Transverse colon (tissue), 4 donors: Measurements from ENCODE around the gene MICAL1. TPM values are rescaled to one million over a fixed set of nuclear protein-coding genes. Genes with fewer than 3 reads are reported as not detected.

Experiments
- DNase-seq: peaks from one replicate; pipeline ENCODE4 v3.0.0-alpha.2; 2019
- H3K27ac ChIP-seq, 4 donors: fragments of 200-600 bp; sonication (generic); 2 replicates each; pipeline ENCODE4 v1.5.1; 2016 to 2018; ENCODE audit warnings: inconsistent platforms in 4 of 4
- H3K27me3 ChIP-seq: fragments of 200-600 bp; sonication (generic); 2 replicates; pipeline ENCODE4 v1.5.1; 2017; ENCODE audit warnings: inconsistent platforms
- H3K36me3 ChIP-seq, 4 donors: fragments of 200-600 bp; sonication (generic); 2 replicates each; pipeline ENCODE4 v1.5.1; 2017 to 2019; ENCODE audit warnings: inconsistent platforms in 4 of 4
- H3K4me1 ChIP-seq, 4 donors: fragments of 200-600 bp; sonication (generic); 2 replicates each; pipeline ENCODE4 v1.5.1; 2017 to 2020; ENCODE audit warnings: inconsistent platforms in 4 of 4
- H3K4me3 ChIP-seq, 4 donors: fragments of 200-600 bp; sonication (generic); 1 replicate in 1 of 4; 2 replicates in 3 of 4; pipeline versions ENCODE4 v1.5.1 to v1.6.1; 2017 to 2019; ENCODE audit warnings: inconsistent platforms in 4 of 4
- H3K9me3 ChIP-seq, 2 donors: fragments of 200-600 bp; sonication (generic); 2 replicates each; pipeline ENCODE4 v1.5.1; 2017 to 2019; ENCODE audit warnings: inconsistent platforms in 2 of 2
- EP300 ChIP-seq: sonication (generic); formaldehyde crosslinking; IDR thresholded peaks from one replicate; pipeline ENCODE4 v1.6.1; 2017; ENCODE audit warnings: antibody characterized with exemption, low read depth
- POLR2A ChIP-seq: fragments of 450-650 bp; IDR thresholded peaks from one replicate; pipeline ENCODE4 v1.6.1; 2016; ENCODE audit warnings: antibody characterized with exemption, mild to moderate bottlenecking, moderate library complexity
- POLR2AphosphoS5 ChIP-seq, 3 donors: sonication (generic); formaldehyde crosslinking; IDR thresholded peaks; one replicate each; pipeline ENCODE4 v1.6.1; 2016; ENCODE audit warnings: antibody characterized with exemption in 3 of 3
- WGBS, 2 donors: methylation state at CpG; one replicate each; pipeline ENCODE4 v1.1.5; 2018; ENCODE audit warnings: low coverage in 1 of 2; 5-methylcytosine and 5-hydroxymethylcytosine counted together
- in situ Hi-C, 4 donors: fragments of 200-750 bp; cut with MboI; loops; one replicate each; pipeline versions ENCODE4 v1.15.0 to v1.15.1; 2017; ENCODE audit warnings: low sequenced_read_pairs in 3 of 4, low pct_ligation_motif_present in 1 of 4, low pct_unique_long_range_greater_than_20kb in 1 of 4
- intact Hi-C: fragments of 100-400 bp; cut with DNase I; formaldehyde crosslinking; loops from one replicate; pipeline ENCODE4 v1.15.1; 2023; ENCODE audit warnings: low total_unique reads
- total RNA-seq, 4 donors: library from RNA; depleted of rRNA; stranded (reverse); fragments of >200 nt; gene quantifications; one replicate each; pipeline ENCODE4 v1.1.0, GENCODE V29; 2016
- TF ChIP-seq, protein P1 (sequence below), 5 experiments: fragments of 200-600 bp in 3 of 5; fragments of 450-650 bp in 2 of 5; sonication (generic) in 3 of 5; IDR thresholded peaks; 1 replicate in 2 of 5; 2 replicates in 3 of 5; pipeline ENCODE4 v1.5.1; 2016 to 2017; ENCODE audit warnings: antibody characterized with exemption in 5 of 5, inconsistent platforms in 3 of 5, mild to moderate bottlenecking in 2 of 5, moderate library complexity in 1 of 5

Gene MICAL1
- total RNA-seq, 4 donors from 2014 or later: 85.3 to 241 (median 121) TPM

GRCh38 chr6:109441069-109441816, 14.3 kb downstream of the MICAL1 start:
- peak overlapping the region; percentile 90 to 92 (median 90) for H3K27ac ChIP-seq
- intact Hi-C loops (no loop called here), in situ Hi-C loops (loop anchor here in 1 of 4 donors (25.0 kb wide), 1 partner anchor 246 kb away; the partner anchor contains the start of genes AK9 and FIG4)
- H3K36me3 ChIP-seq: no peaks in the 10 kb centered on the region
- peak; percentile 55 for DNase-seq
- WGBS, 2 donors: 1% methylated on average over 16 of the region's 31 CpGs; no CpG with 5 or more reads in 1 of the 2 donors
- H3K4me1 ChIP-seq: peaks cover 0 to 28% (median 9%) of the 10 kb centered on the region in 4 donors
- TF ChIP-seq, protein P1, sequence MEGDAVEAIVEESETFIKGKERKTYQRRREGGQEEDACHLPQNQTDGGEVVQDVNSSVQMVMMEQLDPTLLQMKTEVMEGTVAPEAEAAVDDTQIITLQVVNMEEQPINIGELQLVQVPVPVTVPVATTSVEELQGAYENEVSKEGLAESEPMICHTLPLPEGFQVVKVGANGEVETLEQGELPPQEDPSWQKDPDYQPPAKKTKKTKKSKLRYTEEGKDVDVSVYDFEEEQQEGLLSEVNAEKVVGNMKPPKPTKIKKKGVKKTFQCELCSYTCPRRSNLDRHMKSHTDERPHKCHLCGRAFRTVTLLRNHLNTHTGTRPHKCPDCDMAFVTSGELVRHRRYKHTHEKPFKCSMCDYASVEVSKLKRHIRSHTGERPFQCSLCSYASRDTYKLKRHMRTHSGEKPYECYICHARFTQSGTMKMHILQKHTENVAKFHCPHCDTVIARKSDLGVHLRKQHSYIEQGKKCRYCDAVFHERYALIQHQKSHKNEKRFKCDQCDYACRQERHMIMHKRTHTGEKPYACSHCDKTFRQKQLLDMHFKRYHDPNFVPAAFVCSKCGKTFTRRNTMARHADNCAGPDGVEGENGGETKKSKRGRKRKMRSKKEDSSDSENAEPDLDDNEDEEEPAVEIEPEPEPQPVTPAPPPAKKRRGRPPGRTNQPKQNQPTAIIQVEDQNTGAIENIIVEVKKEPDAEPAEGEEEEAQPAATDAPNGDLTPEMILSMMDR (IDR thresholded peaks at IDR 0.05): peak in 3 of 5 experiments; percentile 15 to 49 (median 45)
- TF ChIP-seq POLR2AphosphoS5 (IDR thresholded peaks at IDR 0.05) (no peak), EP300 (no peak), POLR2A (peak; percentile 7)
- H3K9me3 ChIP-seq: no peaks in the 10 kb centered on the region
- H3K4me3 ChIP-seq: peak overlapping the region; percentile 77 to 96 (median 84)
- H3K27me3 ChIP-seq: no peaks in the 10 kb centered on the region

- WGBS, 2 donors: 0% methylated on average over 21 of the region's 102 CpGs; no CpG with 5 or more reads in 1 of the 2 donors
- in situ Hi-C loops (loop anchor here in 1 of 4 donors (25.0 kb wide), 1 partner anchor 247 kb away; the partner anchor contains the start of genes AK9 and FIG4), intact Hi-C loops (no loop called here)
- peak; percentile 90 for DNase-seq
- H3K27me3 ChIP-seq: no peaks in the 10 kb centered on the region
- H3K4me1 ChIP-seq: peaks cover 0 to 24% (median 9%) of the 10 kb centered on the region in 4 donors
- peak within 1 kb of the TSS; percentile 90 to 92 (median 90) for H3K27ac ChIP-seq
- no peaks in the 10 kb centered on the region for H3K9me3 ChIP-seq
- no peaks in the 10 kb centered on the region for H3K36me3 ChIP-seq
- H3K4me3 ChIP-seq: peak within 1 kb of the TSS; percentile 77 to 96 (median 84)
- TF ChIP-seq POLR2A: peak; percentile 57
- peak; percentile 21 for TF ChIP-seq EP300
- TF ChIP-seq, protein P1 (IDR thresholded peaks at IDR 0.05): peak in 1 of 5 experiments; percentile 31
- TF ChIP-seq POLR2AphosphoS5 (IDR thresholded peaks at IDR 0.05): peak in 2 of 3 donors; percentile 9 to 72
Measured at GRCh38 chr6:109440331-109441068, 15.1 kb downstream of the MICAL1 start, which contains the start of the genes PPIL6 and SMPD2. Gene PPIL6 (minus strand): TSS chr6:109440628. CDS start chr6:109440590, 38 bp downstream. Gene SMPD2 (plus strand): TSS chr6:109440724. CDS start chr6:109441122, 398 bp downstream.

DNA sequence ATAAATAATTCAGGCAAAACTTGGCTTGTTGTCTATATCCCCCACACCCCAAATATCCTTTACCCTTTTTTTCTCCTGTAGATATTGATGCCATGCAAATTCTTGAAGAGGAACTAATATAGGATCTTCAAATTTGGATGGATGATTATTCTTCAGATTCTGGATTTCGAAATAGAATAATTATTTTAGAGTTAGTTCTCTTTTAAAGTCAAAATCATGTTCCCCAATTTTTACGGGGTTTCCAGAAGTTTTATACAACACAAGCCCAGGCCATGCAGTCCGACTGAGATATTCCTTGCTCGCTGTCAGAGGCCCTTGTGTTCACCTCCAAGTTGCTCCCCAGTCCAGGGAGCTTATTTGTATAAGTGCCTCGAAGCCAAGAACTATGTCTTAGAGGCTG, 19.5 kb downstream of the MICAL1 start:
- in situ Hi-C loops: loop anchor here in 1 of 4 donors (25.0 kb wide), 1 partner anchor 251 kb away; the partner anchor contains the start of genes AK9 and FIG4
- no peak overlapping the region for H3K27ac ChIP-seq
- WGBS, 2 donors: 91 to 94% methylated on average over 4 to 5 of the region's 5 CpGs
- DNase-seq: no peak
- TF ChIP-seq EP300: no peak
- TF ChIP-seq POLR2A: no peak
- TF ChIP-seq, protein P1 (IDR thresholded peaks at IDR 0.05): no peak
- TF ChIP-seq POLR2AphosphoS5 (IDR thresholded peaks at IDR 0.05): no peak
- H3K9me3 ChIP-seq: no peaks in the 10 kb centered on the region
- intact Hi-C loops: no loop called here
- H3K36me3 ChIP-seq: no peaks in the 10 kb centered on the region
- no peaks in the 10 kb centered on the region for H3K27me3 ChIP-seq
- H3K4me3 ChIP-seq: no peak overlapping the region
- H3K4me1 ChIP-seq: peaks cover 0 to 12% (median 0%) of the 10 kb centered on the region in 4 donors

DNA sequence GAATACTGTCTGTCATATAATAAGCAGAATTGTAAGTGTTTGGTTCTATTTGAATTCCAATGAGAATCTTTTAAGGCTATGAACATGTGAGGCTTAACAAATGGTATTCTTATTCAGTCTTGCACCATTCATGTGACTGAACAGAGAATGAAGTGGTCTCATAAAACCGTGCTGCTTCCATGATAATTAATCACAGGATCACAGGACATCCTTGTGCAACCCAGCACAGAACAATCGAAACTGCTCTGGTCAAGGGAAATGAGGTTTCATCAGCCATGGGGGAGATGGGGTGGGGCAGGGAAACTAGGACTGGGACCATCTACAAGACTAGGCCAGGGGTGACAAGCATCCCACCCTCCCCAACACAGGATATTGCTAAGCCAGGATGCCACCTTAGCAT, 21.1 kb downstream of the MICAL1 start:
- 52% methylated on average over 2 of the region's 2 CpGs; no CpG with 5 or more reads in 1 of the 2 donors for WGBS, 2 donors
- H3K4me1 ChIP-seq: peaks cover 0 to 7% (median 2%) of the 10 kb centered on the region in 4 donors
- DNase-seq: no peak
- H3K27ac ChIP-seq: no peak overlapping the region
- no peaks in the 10 kb centered on the region for H3K36me3 ChIP-seq
- TF ChIP-seq POLR2A: no peak
- no peak for TF ChIP-seq EP300
- TF ChIP-seq, protein P1 (IDR thresholded peaks at IDR 0.05): no peak
- TF ChIP-seq POLR2AphosphoS5 (IDR thresholded peaks at IDR 0.05): no peak
- H3K4me3 ChIP-seq: no peak overlapping the region
- H3K27me3 ChIP-seq: no peaks in the 10 kb centered on the region
- no peaks in the 10 kb centered on the region for H3K9me3 ChIP-seq
- in situ Hi-C loops (loop anchor here in 1 of 4 donors (25.0 kb wide), 1 partner anchor 253 kb away; the partner anchor contains the start of genes AK9 and FIG4), intact Hi-C loops (no loop called here)
